Mucosa of rectum (tissue), 2 donors: ENCODE data around the gene PIK3CG.
A peak's percentile ranks its signal among the peaks of the same experiment; 100 is the strongest.

Experiments used
- H3K27ac ChIP-seq, 2 donors: one replicate each; pipeline ENCODE4 v1.7.0; 2013; ENCODE audit warnings: inconsistent platforms in 2 of 2, low read depth in 2 of 2, low read length in 2 of 2
- H3K27me3 ChIP-seq, 2 donors: one replicate each; pipeline ENCODE4 v1.7.0; 2013; ENCODE audit warnings: low read length in 2 of 2; ENCODE audit not compliant: control insufficient read depth in 2 of 2, insufficient read depth in 2 of 2
- H3K36me3 ChIP-seq, 2 donors: one replicate each; pipeline ENCODE4 v1.7.0; 2013; ENCODE audit warnings: low read length in 2 of 2; ENCODE audit not compliant: control insufficient read depth in 2 of 2, insufficient read depth in 2 of 2
- H3K4me1 ChIP-seq, 2 donors: one replicate each; pipeline ENCODE4 v1.7.0; 2013; ENCODE audit warnings: low read length in 2 of 2, mild to moderate bottlenecking in 1 of 2; ENCODE audit not compliant: control insufficient read depth in 2 of 2, insufficient read depth in 2 of 2
- H3K4me3 ChIP-seq, 2 donors: one replicate each; pipeline ENCODE4 v1.7.0; 2013; ENCODE audit warnings: low read length in 2 of 2
- H3K9ac ChIP-seq, 2 donors: one replicate each; pipeline ENCODE4 v1.7.0; 2013; ENCODE audit warnings: low read length in 2 of 2, low read depth in 1 of 2, mild to moderate bottlenecking in 1 of 2
- H3K9me3 ChIP-seq, 2 donors: one replicate each; pipeline ENCODE4 v1.7.0; 2013; ENCODE audit warnings: low read length in 2 of 2; ENCODE audit not compliant: control insufficient read depth in 2 of 2
- donor health status: healthy.
- donor health status: Normal muscosa, but diverticular disease.

The PIK3CG gene

DNA sequence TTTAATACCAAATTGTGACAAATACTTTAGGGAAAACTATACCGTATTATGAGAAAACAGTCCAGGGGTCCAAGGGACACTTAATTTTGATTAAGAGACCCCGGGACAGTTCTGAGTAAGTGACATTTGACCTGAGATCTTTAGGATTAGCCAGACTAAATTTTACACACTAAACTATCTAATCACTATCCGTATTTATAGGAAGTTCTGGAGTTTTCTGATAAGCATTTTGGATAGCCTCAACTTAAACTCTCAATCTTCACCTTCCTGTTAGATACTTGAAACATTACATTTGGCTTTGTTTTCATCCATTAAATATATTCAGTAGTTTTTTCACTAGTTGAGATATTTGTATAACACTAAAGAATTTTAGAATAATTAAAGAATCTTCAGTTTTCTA, 5.4 kb downstream of the PIK3CG start:
- H3K36me3 ChIP-seq = peaks cover 0 to 6% of the 10 kb centered on the region in 2 donors
- H3K4me1 ChIP-seq = no peaks in the 10 kb centered on the region
- H3K27me3 ChIP-seq = no peaks in the 10 kb centered on the region
- no peaks in the 10 kb centered on the region for H3K9me3 ChIP-seq
- H3K9ac ChIP-seq = no peak overlapping the region
- H3K4me3 ChIP-seq = peak overlapping the region in 1 of 2 donors; percentile 10
- H3K27ac ChIP-seq = no peak overlapping the region

DNA sequence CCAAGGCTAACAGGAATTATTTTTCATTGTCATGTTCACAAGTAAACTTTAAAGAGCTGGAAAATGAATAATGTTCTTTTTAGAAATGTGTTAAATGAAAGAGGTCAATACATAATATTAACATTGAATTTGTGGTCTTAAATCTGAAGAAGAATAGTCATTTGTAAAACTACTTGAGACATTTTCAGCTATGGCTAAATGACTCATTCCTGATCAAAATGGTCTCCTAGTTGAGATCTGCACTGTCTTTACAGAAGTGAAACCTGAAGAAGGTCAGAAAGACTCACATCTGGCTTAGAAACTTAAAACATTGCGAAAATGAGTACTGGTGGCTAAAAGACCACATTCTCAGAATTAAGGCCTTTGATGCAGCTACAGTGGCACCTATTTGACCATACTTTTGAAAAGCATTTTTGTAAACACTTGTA, 5.9 kb downstream of the PIK3CG start:
- Histone ChIP-seq H3K4me3 (no peak overlapping the region), H3K27ac (peak overlapping the region in 1 of 2 donors; percentile 2), H3K36me3 (peaks cover 0 to 6% of the 10 kb centered on the region in 2 donors), H3K9ac (no peak overlapping the region), H3K27me3 (no peaks in the 10 kb centered on the region), H3K4me1 (no peaks in the 10 kb centered on the region), H3K9me3 (no peaks in the 10 kb centered on the region)

DNA sequence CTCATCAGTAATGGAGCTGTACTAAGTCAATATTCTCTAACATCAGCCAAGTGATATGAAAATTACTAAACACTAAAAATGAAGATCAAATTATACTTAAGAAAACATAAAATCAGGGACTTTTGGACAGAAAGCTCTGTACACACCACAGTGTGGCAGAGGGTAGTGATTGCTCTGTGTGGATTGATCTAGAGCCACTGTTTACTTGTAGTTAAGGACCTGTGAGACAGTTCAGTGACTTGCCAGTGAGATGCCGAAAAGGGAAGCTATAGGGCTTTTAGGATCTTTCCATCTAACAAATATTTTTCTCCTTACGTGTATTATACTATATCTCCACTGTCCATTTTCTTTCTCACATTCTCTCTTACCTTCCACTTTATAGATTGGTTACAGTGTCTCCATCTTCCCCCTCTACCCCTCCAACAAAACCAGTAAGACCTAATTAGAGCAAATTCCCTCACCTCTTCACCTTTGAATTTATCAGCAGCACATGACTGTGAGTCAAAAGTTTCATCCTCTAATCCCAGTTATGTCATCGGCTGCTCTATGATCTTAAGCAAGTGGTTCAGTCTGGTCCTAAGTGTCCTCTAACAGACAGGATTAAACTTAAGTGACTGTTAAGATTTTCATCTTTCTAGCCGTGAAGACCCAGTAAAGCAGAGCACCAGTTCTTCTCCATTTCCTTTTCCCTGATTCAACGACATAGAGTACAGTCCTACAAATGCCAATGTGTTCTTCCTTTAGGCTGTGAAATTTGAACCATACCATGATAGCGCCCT, 6.9 kb downstream of the PIK3CG start:
- H3K27ac ChIP-seq = peak overlapping the region; percentile 29 to 39

DNA sequence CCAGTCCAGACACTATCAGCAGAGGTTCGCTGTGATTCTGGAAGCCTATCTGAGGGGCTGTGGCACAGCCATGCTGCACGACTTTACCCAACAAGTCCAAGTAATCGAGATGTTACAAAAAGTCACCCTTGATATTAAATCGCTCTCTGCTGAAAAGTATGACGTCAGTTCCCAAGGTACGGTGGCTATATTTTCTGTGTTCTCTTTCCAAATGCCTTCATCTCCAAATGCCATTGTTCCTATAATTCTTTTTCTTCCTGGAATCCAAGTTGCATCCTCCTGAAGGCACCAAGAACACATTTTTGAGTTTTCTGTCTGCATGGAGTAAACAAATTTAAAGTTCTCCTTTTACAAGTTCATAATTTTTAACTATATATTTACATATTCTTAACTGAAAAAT, 7.7 kb downstream of the PIK3CG start:
- Histone ChIP-seq H3K9ac (no peak overlapping the region), H3K4me3 (no peak overlapping the region)

More for the DNA sequence above, 6.9 kb downstream of the PIK3CG start:
- no peaks in the 10 kb centered on the region for H3K4me1 ChIP-seq
- H3K4me3 ChIP-seq = peak overlapping the region in 1 of 2 donors; percentile 32
- no peaks in the 10 kb centered on the region for H3K27me3 ChIP-seq
- peaks cover 0 to 6% of the 10 kb centered on the region in 2 donors for H3K36me3 ChIP-seq
- no peaks in the 10 kb centered on the region for H3K9me3 ChIP-seq
- no peak overlapping the region for H3K9ac ChIP-seq

GRCh38 chr7:106874076-106874475, 9.0 kb downstream of the PIK3CG start:
- no peaks in the 10 kb centered on the region for H3K36me3 ChIP-seq
- H3K27ac ChIP-seq = no peak overlapping the region
- H3K9me3 ChIP-seq = no peaks in the 10 kb centered on the region
- H3K4me1 ChIP-seq = no peaks in the 10 kb centered on the region
- no peak overlapping the region for H3K4me3 ChIP-seq
- H3K9ac ChIP-seq = no peak overlapping the region
- H3K27me3 ChIP-seq = no peaks in the 10 kb centered on the region

More for the DNA sequence above, 7.7 kb downstream of the PIK3CG start:
- Histone ChIP-seq H3K27ac (no peak overlapping the region), H3K27me3 (no peaks in the 10 kb centered on the region), H3K36me3 (peaks cover 0 to 6% of the 10 kb centered on the region in 2 donors), H3K4me1 (no peaks in the 10 kb centered on the region), H3K9me3 (no peaks in the 10 kb centered on the region)

- Histone ChIP-seq H3K9me3 (no peaks in the 10 kb centered on the region), H3K27me3 (no peaks in the 10 kb centered on the region), H3K4me1 (no peaks in the 10 kb centered on the region), H3K27ac (no peak overlapping the region), H3K9ac (no peak overlapping the region), H3K36me3 (peaks cover 0 to 2% of the 10 kb centered on the region in 2 donors), H3K4me3 (no peak overlapping the region)
Observed at GRCh38 chr7:106875508-106875907, 10.4 kb downstream of the PIK3CG start.

DNA sequence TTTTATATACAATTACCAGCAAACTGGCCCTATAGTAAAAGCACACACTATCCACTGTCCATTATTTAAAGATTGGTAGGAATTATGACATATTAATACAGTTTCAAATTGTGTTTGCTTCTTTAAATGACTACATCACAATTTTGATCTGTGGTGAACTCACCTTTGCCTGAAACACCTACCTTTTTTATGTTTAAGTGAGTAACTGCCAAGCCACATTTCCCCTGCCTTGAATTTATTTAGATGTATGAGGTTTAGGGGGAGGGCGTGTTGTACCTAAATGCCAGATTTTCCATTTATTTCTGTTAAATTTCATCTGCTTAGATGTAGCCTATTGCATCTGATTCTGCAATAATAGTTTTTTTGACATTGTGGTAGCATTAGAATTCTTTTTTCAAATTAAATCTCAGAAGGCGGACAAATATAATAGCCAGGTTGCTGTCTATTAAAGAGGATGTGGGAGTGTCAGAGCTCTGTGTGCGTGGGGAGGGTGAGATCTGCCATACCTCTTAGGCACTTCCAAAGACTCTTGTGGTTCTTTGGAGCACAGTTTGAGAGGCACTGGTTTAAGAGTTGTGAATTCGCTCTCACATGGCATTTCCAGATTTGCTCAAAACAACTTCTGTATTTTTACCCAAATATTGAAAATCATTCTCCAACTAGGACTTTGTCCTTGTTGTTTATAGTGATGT, 13.8 kb downstream of the PIK3CG start:
- Histone ChIP-seq H3K9ac (no peak overlapping the region), H3K4me3 (no peak overlapping the region), H3K4me1 (no peaks in the 10 kb centered on the region), H3K9me3 (no peaks in the 10 kb centered on the region), H3K27me3 (no peaks in the 10 kb centered on the region), H3K27ac (no peak overlapping the region), H3K36me3 (peaks cover 0 to 2% of the 10 kb centered on the region in 2 donors)

- Histone ChIP-seq H3K4me1 (no peaks in the 10 kb centered on the region), H3K27ac (no peak overlapping the region), H3K27me3 (no peaks in the 10 kb centered on the region), H3K9ac (no peak overlapping the region), H3K36me3 (peaks cover 0 to 4% of the 10 kb centered on the region in 2 donors), H3K9me3 (no peaks in the 10 kb centered on the region), H3K4me3 (no peak overlapping the region)
Observed at GRCh38 chr7:106881984-106882383, 16.9 kb downstream of the PIK3CG start.

DNA sequence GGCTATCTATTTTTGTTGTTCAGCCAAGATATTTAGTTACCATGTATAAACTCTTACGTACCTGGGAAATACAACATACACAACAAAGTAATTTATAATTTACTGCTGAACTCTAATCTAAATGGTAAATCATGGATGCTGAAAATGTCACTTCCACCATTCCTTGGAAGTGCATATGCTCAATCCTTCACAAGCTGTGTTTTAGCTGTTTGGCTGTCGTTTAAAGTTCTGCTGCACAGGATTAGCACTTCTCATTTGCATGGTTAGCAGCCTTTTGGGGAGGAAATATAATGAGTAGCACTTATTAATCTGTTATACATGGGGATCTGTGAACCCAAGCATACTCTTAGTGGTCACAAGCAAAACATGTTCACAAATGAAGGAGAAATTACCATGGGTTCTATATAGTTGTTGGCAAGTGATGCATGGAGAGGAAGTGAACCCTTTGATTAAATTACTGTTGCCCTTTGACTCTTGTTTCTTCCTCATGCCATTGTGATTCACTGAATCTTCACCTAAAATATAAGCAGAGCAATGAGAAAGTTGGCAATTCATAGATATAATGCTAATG, 18.5 kb downstream of the PIK3CG start:
- Histone ChIP-seq H3K4me1 (no peaks in the 10 kb centered on the region), H3K9me3 (no peaks in the 10 kb centered on the region), H3K9ac (no peak overlapping the region), H3K27me3 (no peaks in the 10 kb centered on the region), H3K36me3 (peaks cover 0 to 6% of the 10 kb centered on the region in 2 donors), H3K4me3 (no peak overlapping the region), H3K27ac (no peak overlapping the region)

DNA sequence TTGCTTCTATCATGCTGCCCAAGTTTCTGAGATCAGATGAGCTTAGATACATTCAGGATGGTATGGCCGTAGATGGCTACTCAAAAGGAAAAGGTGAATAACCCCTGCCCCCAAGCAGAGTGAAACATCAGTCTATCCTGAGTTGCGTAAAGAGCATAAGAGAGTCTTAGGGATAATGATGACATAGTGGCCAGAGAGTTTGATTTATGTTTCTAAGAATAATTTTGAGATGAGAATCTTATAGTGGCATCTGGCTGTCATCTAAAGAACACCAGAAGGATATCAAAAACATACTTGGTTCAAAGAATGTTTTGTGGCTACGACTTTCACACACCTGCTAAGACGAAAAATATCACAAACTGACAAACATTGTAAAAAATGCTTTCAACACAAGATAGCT, 20.6 kb downstream of the PIK3CG start:
- no peaks in the 10 kb centered on the region for H3K4me1 ChIP-seq
- H3K9ac ChIP-seq = no peak overlapping the region
- H3K36me3 ChIP-seq = peaks cover 0 to 6% of the 10 kb centered on the region in 2 donors
- no peak overlapping the region for H3K27ac ChIP-seq
- no peaks in the 10 kb centered on the region for H3K27me3 ChIP-seq
- H3K9me3 ChIP-seq = no peaks in the 10 kb centered on the region
- no peak overlapping the region for H3K4me3 ChIP-seq
